ENCODE results near the gene PSMB3. TPM values are rescaled to one million over a fixed set of nuclear protein-coding genes. Genes with fewer than 3 reads are reported as not detected.

PSMB3 gene
- total RNA-seq: 100 to 1,000 TPM; 175 to 405 (median 249) TPM

DNA sequence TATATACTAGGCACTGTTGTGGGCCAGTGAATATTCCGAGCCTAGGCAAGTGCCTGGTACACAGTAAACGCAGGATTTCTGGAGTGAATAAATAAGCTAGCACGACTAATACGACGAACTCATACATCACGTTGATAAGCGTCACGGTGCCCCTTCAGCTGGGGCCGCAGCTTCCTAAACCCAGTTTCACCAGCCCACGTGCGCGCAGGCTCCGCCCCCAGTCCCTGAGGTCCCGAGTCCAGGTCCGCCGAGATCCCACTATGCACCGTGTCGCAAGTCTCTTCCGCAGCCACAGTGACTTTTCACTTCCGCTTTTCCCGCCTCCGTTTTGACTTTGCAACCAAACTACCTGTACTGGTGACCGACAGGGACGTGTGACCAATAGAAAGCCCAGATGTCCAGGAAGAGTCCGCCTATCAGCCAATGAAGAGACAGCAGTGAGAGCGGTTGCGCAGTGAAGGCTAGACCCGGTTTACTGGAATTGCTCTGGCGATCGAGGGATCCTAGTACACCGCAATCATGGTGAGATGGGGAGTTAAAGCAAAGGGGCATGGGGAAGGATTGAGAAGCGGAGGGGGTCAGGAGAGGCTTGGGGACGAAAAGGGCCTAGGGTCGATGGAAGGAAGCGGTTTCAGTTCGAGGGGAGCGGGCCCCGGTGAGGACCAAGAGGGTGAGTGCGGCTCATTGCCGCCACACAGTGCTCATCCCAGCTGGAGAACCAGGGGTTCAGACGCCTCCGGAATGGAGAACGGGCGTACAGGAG lies at the start of gene PSMB3:
Gene PSMB3, plus strand, starts transcription at position 434 of the 763 bp plus-strand sequence. Its CDS starts 86 bp downstream, at position 520.
- Histone ChIP-seq H3K4me3 (peak within 1 kb of the TSS; percentile 75 to 98 (median 85)), H3K27ac (peak within 1 kb of the TSS; percentile 90 to 93), H3K4me1 (replicated peaks in 1 of 2) (peaks cover 5% of the 10 kb centered on the region in 2 donors)
- in situ Hi-C loops (cut with MboI; ENCODE audit: low pct_unique_long_range_greater_than_20kb in 2 of 9, low sequenced_read_pairs in 9 of 9, unreplicated experiment in 9 of 9): no loop called here
- peak; percentile 64 to 81 (median 78) for ATAC-seq (replicated peaks in 6 of 8)
- WGBS, 10 experiments: 0 to 20% (median 0%) methylated on average over 1 to 14 of the region's 44 CpGs; no CpG with 5 or more reads in 4 of the 10 experiments

DNA sequence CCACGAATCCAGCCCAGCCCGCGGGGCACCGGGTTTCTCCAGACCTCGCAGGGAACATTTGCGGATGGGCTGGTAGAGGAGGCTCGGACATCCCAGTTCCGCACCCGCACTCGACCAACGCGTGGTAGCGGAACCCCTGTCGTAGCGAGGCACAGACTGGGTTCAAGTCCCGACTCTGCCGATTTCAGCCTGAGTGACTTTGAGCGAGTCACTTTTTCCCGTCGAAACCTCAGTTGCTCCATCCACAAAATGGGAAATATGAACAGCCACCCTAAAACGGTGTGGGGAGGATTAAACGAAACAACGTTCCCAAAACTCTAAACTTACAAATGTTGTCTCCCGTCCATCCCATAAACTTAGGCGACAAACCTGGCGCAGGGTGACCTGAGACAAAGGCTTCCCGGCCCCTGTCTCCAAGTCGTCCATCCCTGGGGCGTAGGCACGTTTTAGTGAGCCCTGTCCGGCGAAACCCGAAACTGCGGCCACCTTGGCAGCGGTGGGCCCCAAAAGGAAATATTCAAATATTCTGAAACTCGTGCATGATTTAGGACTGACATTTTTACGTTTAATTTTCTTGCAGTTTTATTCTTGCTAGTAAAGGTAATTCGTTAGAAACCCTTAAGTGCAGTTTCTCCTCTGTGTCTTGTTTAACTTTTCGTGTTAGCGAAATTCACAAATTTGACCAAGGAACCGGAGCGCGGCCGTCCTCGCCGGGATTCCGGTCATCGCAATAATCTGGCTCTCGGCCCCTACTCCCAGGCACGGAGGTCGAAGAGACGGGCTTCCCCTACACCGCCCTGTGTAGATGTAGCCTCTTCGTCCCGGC lies 49.4 kb upstream of the PSMB3 start:
- Histone ChIP-seq H3K27ac (no peak overlapping the region), H3K4me1 (replicated peaks in 1 of 2) (peaks cover 13 to 19% of the 10 kb centered on the region in 2 donors), H3K4me3 (peak overlapping the region; percentile 54 to 83 (median 69))
- in situ Hi-C loops (cut with MboI; ENCODE audit: low pct_unique_long_range_greater_than_20kb in 2 of 9, low sequenced_read_pairs in 9 of 9, unreplicated experiment in 9 of 9): no loop called here
- ATAC-seq (replicated peaks in 6 of 8): no peak
- WGBS, 10 experiments: 0 to 20% (median 2%) methylated on average over 5 to 33 of the region's 55 CpGs

DNA sequence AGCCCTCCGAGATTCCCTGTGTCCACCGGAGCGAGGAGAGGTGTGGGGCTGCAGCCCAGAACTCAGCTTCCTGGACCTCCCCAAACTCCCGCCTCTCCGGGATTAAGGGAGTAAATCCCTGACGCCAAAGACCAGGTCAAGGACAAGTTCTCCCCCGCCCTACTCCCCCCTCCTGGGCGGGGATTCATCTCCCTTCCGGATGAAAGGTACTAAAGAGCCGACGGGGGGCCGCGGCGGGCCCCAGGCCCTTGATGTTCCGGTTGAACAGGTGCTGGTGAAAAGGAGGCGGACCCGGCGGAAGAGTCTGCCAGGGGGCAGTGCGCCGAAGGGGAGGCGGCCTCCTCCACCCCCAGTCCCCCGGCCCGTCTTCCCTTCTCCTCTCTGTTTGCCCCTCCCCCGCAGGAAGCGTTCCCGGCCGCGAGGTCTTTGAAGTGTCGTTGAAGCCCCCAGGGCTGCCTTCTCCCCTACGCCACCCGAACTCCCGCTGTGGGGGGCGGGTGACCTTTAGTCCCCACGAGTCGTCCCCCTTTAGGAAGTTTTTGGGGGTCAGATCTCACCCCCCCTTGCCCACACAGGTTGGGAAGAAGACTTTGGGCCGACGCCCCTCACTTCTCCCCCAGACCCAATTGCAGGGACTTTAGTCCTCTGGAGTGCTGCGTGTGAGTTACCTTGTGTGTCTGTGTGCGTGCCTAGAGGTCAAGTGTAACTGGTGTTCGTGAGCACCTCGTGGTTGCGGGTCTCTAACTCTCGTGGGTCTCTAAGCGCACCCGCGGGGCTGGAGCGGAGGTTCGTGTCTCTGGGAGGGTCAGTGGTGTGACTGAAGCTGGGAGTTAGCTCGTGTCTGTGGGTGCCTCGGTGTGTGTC lies 48.6 kb upstream of the PSMB3 start:
- Histone ChIP-seq H3K4me1 (replicated peaks in 1 of 2) (peaks cover 13 to 19% of the 10 kb centered on the region in 2 donors), H3K4me3 (peak overlapping the region; percentile 54 to 83 (median 69)), H3K27ac (no peak overlapping the region)
- WGBS, 10 experiments: 0 to 14% (median 5%) methylated on average over 1 to 9 of the region's 50 CpGs; no CpG with 5 or more reads in 5 of the 10 experiments
- peak in 1 of 8 experiments; percentile 38 for ATAC-seq (replicated peaks in 6 of 8)
- in situ Hi-C loops (cut with MboI; ENCODE audit: low pct_unique_long_range_greater_than_20kb in 2 of 9, low sequenced_read_pairs in 9 of 9, unreplicated experiment in 9 of 9): no loop called here

DNA sequence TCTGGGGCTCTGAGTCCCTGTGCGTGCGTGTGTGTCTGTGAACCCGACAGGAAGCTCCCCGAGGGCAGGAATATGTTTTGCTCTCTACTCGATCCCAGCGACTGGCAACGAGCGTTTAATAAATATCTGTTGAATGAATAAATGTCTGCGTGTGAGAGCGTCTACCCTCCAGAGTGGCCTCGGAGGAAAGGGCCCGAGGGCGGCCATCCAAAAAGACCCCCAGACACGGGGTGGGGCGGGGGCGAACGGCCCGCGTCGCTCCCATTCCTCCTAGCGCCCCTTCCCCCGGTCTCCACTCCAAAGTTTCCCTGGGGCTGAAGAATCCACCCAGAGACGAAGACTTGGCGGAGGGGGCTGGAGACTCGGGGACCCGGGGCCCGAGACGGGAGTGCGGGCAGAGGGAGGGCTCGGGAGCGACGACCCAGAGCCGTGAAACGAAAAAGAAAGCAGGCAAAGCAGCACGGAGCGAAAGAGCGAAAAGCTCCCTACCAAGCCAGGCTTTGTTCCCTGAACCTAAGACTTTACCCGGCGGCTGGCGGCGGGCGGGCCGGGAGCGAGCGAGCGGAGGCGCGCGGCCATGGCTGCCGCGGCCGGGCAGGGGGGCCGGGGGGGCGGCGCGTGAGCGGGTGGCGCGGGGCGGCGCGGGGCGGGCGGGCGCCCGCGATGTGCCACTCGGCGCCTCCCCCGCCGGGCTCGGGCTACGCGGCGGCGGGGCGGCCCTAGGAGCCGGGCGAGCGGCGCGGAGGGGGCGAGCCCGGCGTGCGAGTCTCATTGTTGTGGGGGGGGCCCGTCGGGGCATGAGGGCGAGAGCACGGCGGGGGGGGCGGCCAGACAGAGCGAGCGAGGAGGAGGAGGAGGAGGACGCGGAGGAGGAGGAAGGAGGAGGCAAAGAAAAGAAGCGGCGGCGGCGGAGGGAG lies 47.7 kb upstream of the PSMB3 start, which contains the start of gene MLLT6:
Gene MLLT6, plus strand, starts transcription at position 668 of the 917 bp plus-strand sequence. CDS start 360 bp downstream, outside the sequence.
- in situ Hi-C loops (cut with MboI; ENCODE audit: low pct_unique_long_range_greater_than_20kb in 2 of 9, low sequenced_read_pairs in 9 of 9, unreplicated experiment in 9 of 9): no loop called here
- H3K4me1 ChIP-seq (replicated peaks in 1 of 2): peaks cover 13 to 19% of the 10 kb centered on the region in 2 donors
- 0% methylated on average over 1 to 15 of the region's 100 CpGs; no CpG with 5 or more reads in 6 of the 10 experiments for WGBS, 10 experiments
- peak; percentile 32 to 66 (median 58) for ATAC-seq (replicated peaks in 6 of 8)
- peak within 1 kb of the TSS; percentile 54 to 83 (median 69) for H3K4me3 ChIP-seq
- H3K27ac ChIP-seq: peak within 1 kb of the TSS; percentile 71 to 73

DNA sequence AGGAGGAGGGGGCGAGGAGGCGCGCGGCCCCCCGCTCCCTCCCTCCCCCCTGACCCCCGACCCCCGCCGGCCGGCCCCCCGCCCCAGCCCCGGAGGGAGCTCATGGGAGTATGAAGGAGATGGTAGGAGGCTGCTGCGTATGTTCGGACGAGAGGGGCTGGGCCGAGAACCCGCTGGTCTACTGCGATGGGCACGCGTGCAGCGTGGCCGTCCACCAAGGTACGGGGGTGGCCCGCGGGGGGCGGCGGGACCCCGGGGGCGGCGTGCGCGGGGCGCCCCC lies 47.1 kb upstream of the PSMB3 start:
- peak; percentile 2 to 47 (median 31) for ATAC-seq (replicated peaks in 6 of 8)
- in situ Hi-C loops (cut with MboI; ENCODE audit: low pct_unique_long_range_greater_than_20kb in 2 of 9, low sequenced_read_pairs in 9 of 9, unreplicated experiment in 9 of 9): no loop called here
- Histone ChIP-seq H3K27ac (peak overlapping the region in 1 of 2 donors; percentile 71), H3K4me3 (peak overlapping the region; percentile 54 to 83 (median 69)), H3K4me1 (replicated peaks in 1 of 2) (peaks cover 13 to 19% of the 10 kb centered on the region in 2 donors)
- WGBS, 10 experiments: no CpG with 5 or more reads among the region's 32 CpGs

DNA sequence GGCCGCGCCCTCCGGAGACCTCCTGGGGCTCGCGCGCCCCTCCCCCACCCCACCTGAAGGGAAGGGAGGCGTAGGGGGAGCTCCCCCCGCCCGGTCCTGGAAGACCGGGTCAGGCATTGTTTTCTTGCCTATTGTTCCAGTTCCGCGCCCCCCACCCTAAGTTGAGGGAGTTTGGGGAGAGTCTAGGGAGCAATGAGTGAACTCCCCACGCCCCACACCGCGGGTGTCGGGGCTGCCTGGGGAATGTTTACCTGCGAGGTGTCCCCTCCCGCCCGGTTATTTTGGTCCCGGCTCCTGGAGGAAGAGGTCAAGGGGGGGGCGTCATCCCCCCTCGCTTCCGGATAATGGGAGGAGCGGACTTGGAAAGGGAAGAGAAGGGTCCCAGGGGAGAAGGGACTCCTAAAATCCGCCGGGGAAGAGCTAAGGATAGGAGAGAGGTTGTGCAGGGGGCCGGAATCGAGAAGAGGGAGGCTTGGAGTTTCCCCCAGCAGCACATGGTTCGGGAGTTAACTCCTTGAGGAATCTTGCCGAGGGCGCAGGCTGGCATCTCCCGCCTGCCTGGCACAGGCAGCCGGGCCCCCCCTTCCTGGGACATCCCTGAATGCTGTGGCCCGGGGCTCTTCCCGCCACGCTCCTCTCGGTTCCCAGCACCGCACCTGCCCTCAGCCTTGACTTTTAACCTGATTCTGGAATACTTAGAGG lies 46.6 kb upstream of the PSMB3 start:
- no peak overlapping the region for H3K27ac ChIP-seq
- H3K4me1 ChIP-seq (replicated peaks in 1 of 2): peaks cover 13 to 19% of the 10 kb centered on the region in 2 donors
- peak in 3 of 8 experiments; percentile 2 to 8 (median 2) for ATAC-seq (replicated peaks in 6 of 8)
- in situ Hi-C loops (cut with MboI; ENCODE audit: low pct_unique_long_range_greater_than_20kb in 2 of 9, low sequenced_read_pairs in 9 of 9, unreplicated experiment in 9 of 9): no loop called here
- H3K4me3 ChIP-seq: peak overlapping the region; percentile 54 to 83 (median 69)
- whole genome bisulfite sequencing, 10 experiments: 0% methylated on average over 1 to 9 of the region's 38 CpGs; no CpG with 5 or more reads in 2 of the 10 experiments

DNA sequence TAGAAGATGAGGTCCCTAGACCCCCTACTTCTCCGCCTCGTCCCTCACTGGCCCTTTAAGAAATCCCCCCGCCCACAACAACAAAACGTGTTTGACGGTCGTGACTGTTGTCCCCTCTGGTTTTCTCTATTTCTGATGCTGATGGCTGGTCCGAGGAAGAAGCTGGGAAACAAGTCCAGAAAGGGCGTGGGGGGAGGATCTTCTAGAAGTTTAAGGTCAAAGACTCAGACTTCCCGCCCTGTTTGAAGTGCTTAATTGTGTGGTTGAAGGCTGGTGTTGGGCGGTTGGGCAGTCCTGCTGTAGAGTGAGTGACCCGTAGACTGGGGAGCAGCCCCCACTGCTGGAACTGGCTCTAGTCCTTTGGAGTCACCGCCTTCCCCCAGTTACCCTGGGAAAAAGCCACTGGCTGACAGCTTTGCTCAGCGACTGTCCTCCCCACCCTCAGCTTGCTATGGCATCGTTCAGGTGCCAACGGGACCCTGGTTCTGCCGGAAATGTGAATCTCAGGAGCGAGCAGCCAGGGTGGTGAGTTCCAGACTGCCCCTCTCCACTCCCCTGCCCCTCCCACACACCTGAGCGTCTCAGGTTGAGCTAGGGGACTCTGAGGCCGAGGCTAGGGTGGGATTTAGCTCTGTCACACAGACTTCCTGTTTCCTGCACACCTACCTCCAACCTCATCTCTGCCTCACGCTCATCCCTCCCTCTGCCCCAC lies 45.9 kb upstream of the PSMB3 start:
- ATAC-seq (replicated peaks in 6 of 8): no peak
- Histone ChIP-seq H3K4me1 (replicated peaks in 1 of 2) (peaks cover 9 to 16% of the 10 kb centered on the region in 2 donors), H3K4me3 (peak overlapping the region; percentile 54 to 83 (median 69)), H3K27ac (no peak overlapping the region)
- in situ Hi-C loops (cut with MboI; ENCODE audit: low pct_unique_long_range_greater_than_20kb in 2 of 9, low sequenced_read_pairs in 9 of 9, unreplicated experiment in 9 of 9): no loop called here
- WGBS, 10 experiments: 0 to 100% (median 27%) methylated on average over 1 to 13 of the region's 20 CpGs; no CpG with 5 or more reads in 1 of the 10 experiments

DNA sequence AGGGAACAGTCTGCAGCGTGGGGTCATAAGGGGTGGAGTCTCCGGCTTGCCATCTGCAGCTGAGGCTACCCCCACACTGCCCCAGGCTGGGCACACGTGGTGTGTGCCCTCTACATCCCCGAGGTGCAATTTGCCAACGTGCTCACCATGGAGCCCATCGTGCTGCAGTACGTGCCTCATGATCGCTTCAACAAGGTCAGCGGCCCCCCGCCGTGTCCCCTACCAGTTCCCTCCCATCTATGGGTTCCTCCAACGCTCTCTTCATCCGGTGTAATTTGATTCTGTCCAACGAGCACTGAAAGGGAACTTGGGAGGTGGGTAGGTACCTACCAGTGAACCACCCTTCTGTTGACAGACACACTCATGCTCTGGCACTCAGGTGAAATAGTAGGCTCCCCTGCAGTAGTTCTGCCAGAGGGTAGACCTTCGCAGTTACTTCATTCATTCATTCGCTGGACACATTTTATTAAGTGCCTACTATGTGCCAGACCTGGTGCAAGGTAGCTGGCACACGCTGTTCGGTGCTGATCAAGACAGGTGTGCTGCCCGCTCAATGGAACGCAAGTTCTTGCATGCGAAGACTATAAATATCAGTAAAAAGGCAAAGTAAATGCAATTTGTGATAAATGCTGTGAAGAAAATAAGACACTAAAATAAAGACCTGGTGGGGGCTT lies 44.7 kb upstream of the PSMB3 start:
- H3K4me3 ChIP-seq: no peak overlapping the region
- in situ Hi-C loops (cut with MboI; ENCODE audit: low pct_unique_long_range_greater_than_20kb in 2 of 9, low sequenced_read_pairs in 9 of 9, unreplicated experiment in 9 of 9): no loop called here
- H3K27ac ChIP-seq: no peak overlapping the region
- ATAC-seq (replicated peaks in 6 of 8): no peak
- H3K4me1 ChIP-seq (replicated peaks in 1 of 2): peaks cover 9 to 15% of the 10 kb centered on the region in 2 donors
- WGBS, 10 experiments: 67 to 100% (median 88%) methylated on average over 1 to 16 of the region's 21 CpGs; no CpG with 5 or more reads in 1 of the 10 experiments

DNA sequence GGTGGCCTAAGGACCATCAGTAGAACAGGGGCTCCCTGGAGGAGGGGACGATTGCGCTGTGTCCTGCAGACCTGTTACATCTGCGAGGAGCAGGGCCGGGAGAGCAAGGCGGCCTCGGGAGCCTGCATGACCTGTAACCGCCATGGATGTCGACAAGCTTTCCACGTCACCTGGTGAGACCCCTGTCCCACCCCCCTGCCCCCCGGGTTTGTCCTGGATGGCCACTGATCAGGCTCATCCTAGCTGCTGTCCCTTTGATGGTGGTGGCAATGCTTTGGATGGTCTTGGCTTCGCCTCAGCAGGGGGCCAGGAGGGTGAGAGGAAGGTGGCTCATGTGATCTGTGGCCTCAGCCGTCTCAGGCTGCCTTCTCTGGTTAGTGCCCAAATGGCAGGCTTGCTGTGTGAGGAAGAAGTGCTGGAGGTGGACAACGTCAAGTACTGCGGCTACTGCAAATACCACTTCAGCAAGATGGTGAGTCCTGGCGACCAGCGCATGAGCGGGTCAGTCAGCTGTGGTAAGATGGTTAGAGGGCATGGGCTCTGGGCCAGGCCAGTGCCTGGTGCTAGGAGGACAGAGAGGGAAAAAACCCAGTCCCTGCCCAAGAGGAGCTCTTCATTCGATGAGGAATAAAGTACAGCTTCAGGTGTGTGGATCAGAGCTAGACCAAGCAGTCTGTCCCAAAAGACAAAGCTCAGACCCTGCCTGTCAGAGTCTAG lies 43.3 kb upstream of the PSMB3 start:
- Histone ChIP-seq H3K4me1 (replicated peaks in 1 of 2) (peaks cover 0 to 7% of the 10 kb centered on the region in 2 donors), H3K27ac (no peak overlapping the region), H3K4me3 (no peak overlapping the region)
- no peak for ATAC-seq (replicated peaks in 6 of 8)
- in situ Hi-C loops (cut with MboI; ENCODE audit: low pct_unique_long_range_greater_than_20kb in 2 of 9, low sequenced_read_pairs in 9 of 9, unreplicated experiment in 9 of 9): no loop called here
- 80 to 100% (median 100%) methylated on average over 1 to 6 of the region's 18 CpGs; no CpG with 5 or more reads in 3 of the 10 experiments for WGBS, 10 experiments
